Measurements from ENCODE around the gene TUNAR.

Gene TUNAR

DNA sequence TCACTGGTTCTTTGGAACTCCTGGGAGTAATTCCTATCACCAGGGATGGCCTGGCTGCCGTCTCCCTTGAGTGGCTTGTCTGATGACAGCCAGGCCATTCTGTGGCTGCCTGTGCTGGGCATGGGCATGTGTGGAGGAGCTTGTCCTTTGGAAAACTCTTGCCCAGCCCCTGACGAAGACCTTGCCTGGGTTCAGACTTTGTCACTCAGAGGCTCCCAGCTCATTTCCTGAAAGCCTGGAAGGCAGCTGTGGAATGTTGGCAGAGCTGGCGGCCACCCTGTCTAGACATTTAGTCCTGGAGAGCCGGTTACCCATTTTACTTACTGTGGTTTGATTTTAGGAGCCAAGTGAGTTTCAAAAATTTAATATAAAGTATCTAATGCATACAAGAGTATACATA, 34.0 kb downstream of the TUNAR start:
- in situ Hi-C loops (cut with MboI; ENCODE audit: low sequenced_read_pairs): no loop called here

DNA sequence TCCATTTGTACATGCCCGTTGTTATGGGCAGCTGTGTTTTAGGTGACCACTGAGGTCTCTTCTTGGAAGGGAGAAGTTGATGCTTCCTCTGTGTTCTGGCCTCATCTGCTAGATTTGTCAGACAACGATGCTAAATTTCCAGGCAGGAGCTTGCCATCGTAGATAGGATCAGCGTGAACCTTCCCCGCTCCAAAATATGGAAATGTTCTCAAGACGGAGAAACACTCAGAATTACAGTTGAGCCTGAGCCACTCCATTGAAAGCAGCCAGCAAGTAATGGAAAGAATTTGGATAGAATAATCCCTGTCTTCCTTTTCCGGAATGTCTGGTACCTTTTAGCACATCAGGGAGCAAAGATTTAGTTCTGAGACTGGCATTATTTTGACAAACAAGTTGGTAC, 34.8 kb downstream of the TUNAR start:
- in situ Hi-C loops (cut with MboI; ENCODE audit: low sequenced_read_pairs): no loop called here

DNA sequence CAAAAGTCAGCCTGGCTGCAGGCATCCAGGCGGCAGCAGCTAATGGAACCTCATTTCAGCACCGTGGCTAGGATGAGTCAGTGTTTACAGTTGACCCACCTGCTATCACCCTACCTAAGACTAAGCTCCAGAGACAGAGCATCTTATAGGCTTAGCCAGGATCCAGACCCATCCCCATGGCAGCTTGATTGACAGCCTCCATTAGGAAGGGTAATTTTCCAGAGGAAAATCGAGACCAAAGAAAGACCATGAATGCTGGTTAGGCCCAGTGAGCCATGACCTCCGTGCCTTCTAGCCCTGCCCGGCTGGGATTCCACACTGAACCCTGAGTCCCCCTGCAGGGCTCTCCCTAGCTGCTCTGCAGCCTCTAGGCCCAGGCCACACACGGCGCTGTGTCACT, 38.7 kb downstream of the TUNAR start:
- in situ Hi-C loops (cut with MboI; ENCODE audit: low sequenced_read_pairs): no loop called here

DNA sequence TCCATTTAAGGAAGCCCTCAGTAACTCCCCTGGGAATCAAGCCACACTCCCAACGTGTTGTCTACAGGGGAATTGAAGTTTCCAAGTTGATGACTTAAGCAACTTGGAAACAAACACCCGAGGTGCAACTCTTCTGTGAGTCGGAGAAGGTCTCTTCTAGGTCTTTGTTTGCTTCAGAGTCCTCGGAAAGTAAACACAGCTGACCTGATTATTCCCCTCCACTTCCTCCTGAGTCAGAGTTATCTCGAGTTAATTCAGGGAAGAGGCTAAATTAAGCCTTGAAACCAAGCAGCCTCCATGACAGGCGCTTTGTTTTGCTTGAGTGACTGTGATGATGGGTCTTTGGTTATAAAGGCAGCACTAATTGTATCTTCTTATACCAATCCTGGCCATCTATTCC, 41.8 kb downstream of the TUNAR start:
- in situ Hi-C loops (cut with MboI; ENCODE audit: low sequenced_read_pairs): no loop called here

DNA sequence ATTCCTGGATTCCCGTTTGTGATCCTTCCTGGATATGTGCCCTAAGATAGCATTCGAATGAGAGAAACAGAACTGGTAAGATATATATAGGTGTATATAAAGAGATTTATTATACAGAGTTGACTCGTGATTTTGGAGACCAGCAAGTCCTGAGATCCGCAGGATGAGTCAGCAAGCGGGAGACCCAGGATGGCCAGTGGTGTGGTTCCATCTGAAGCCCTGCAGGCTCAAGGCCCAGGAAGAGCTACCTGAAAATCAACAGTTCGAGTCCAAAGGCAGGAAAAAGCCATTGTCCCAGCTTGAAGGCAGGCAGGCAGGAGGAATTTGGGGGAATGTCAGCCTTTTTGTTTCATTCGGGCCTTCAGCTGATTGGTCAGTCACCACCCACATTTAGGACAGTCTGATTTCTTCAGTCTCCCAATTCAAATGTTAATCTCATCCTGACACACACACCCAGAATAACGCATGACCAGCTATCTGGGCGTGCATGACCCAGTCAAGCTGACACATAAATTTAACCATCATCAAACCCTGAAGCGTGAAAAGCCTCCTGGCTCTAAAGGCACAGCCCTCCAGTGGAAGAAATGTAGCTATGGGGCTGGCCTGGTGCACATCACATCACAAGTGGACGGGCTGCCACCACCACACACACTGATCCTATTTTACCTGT, 44.3 kb downstream of the TUNAR start:
- in situ Hi-C loops (cut with MboI; ENCODE audit: low sequenced_read_pairs): no loop called here

DNA sequence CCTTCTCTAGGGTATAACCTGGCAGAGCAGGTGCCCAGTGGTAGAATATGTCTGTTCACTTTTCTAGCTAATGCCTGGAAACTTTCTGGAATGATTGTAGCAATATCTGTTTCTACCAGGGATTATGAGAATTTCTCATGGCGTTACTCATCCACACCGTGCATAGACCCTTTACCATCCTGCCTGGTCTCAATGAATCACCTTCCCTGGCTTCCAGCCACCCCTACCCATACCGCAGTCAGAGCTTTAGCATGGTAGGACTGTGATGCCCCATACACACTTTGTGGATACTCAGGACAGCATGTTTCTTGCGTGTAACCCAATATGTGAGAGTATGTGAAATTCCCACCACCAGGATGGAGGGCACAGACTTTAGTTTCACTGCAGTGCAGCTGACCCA, 45.4 kb downstream of the TUNAR start:
- in situ Hi-C loops (cut with MboI; ENCODE audit: low sequenced_read_pairs): no loop called here

DNA sequence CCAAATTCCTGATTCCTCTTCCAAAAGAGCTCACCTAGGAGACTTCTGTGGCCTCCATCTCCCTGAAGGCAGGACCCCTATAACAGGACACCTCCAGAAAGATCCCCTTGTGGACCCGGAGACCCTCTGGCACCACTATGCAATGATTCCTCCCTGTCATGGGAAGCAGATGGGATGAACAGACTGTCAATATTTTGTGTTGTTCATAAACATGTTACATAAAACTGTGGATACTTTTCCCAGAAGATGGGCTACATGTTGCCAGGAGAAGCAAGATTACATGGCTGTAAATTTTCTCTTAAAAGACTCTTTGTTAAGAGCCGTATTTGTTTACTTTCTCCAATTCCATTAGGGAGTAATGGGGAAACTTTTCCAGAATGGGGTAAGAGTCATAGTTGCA, 52.1 kb downstream of the TUNAR start:
- in situ Hi-C loops (cut with MboI; ENCODE audit: low sequenced_read_pairs): no loop called here

DNA sequence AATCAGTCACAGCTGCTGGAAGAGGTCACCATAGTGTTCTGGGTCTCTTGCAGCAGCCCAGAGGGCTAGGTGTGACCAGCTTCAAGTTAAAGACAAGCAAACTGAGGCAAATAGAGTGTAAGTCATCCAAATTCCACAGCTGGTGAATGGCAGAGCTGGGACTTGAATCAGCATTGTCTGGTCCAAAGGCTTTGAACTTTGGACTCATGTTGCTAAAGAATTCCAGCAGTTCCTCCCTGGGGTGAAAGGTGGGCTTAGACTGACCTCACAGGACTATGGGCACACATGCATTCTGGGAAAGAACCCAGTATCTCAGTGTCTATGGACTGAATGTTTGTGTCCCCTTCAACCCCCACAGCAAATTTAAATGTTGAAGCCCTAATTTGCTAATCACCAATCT, 54.8 kb downstream of the TUNAR start:
- in situ Hi-C loops (cut with MboI; ENCODE audit: low sequenced_read_pairs): no loop called here

DNA sequence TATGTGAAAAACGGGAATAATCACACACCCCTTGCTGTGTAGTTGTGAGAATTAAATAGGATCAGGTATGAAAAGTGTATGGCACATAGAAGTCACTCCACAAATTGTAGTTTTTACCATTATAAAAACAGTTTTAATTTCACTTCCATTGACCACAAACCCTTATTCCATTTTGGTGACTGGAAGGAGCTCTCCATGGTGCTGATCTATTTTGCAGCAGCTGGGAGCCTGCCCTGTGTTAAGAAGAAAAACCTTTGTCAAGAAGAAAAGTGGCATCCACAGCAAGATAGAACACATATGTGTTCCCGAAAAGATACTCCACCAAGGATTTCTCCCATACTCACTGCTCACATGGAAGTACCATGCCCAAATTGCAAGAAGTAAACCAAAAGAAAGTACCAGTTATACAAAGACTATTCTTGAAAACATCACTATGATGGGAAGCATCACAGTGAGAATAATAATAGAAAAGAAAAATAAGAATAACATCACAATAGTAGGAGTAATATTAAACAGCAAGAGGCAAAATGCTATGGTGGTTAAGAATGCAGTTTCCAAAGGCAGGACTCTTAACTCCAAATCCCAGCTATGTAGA, 58.7 kb downstream of the TUNAR start:
- in situ Hi-C loops (cut with MboI; ENCODE audit: low sequenced_read_pairs): no loop called here

DNA sequence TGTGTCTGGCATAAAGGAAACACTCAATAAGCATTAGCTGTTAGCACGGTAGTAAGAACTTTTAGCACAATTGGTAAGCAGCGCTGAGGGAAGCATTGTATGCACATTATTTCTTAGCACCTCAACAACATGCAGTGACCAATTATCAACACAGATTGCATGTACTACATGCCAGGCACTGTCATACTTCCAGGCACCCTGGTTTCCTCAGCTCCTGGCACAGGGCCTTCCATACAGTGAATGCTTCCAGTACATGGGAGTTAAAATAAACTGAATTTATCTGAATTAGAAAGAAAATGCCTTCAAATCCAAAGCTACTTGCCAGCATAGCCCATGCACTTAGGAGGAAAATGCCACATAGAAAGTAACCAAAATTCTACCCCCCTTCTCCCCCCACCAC, 59.4 kb downstream of the TUNAR start:
- in situ Hi-C loops (cut with MboI; ENCODE audit: low sequenced_read_pairs): no loop called here

DNA sequence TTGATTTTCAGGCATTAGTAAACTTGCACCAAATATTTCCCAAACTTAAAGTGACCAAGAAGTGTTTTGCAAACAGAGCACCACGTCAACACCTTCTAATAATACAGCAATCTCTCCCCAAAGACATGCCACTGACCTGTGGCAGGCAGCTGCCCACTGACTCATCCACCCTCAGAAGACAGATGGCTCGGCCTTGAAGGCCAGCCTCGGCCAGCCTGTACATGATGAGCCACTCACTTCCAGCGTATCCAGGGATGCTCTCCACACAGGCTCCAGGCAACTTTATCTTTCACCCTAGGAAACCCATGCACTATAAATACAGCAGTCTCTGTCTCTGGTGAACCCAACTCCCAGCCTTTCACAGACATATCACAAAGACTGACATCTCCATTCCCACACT, 62.7 kb downstream of the TUNAR start:
- in situ Hi-C loops (cut with MboI; ENCODE audit: low sequenced_read_pairs): no loop called here

DNA sequence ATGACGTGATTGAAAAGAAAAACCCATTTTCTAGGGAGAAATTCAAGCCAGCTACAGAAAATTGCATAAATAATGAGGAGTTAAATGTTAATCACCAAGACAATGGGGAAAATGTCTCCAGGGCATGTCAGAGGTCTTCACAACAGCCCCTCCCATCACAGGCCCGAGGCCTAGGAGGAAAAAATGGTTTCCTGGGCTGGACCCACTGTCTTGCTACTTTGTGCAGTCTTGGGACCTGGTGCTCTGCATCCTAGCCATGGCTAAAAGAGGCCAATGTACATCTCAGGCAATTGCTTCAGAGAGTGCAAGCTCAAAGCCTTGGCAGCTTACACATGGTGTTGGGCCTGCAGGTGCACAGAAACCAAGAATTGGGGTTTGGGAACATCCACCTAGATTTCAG, 65.3 kb downstream of the TUNAR start:
- in situ Hi-C loops (cut with MboI; ENCODE audit: low sequenced_read_pairs): no loop called here

DNA sequence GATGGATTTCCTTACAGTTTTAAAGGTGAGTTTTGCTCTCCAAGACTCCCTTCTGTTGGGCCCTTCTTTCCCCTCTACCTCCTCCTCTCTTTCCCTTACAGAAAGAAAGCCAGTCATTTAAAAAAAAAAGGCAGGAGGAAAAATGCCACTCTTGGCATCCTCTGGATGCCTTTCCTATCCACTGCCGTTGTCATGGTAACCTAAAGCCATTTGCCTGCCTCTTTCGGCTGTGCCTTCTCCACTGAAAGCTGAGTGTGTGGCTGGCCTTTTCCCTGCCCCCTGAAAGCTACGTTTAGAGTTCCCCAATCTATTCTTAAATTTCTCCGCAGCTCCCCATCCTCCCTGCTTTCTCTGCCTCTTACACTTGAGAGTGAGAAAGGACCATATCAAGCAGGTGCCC, 67.1 kb downstream of the TUNAR start:
- in situ Hi-C loops (cut with MboI; ENCODE audit: low sequenced_read_pairs): no loop called here

DNA sequence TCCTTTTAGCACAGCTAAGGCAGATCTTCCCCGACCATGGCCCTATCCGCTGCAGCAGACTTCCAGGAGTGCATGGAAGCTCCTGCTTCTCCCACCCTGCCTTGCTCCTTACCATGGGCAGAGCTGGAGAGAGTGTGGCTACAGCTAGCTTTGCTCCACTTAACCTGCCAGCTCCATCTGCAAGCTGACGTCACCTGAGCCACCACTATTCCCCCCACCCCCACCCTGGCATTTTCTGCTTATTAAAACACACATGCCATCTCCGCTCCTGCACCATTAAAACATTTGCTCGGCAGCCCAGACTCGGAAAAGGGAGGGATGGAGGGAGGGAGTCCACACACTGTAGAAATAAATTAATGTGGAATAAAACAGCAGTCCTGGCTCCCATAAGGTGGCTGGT, 67.8 kb downstream of the TUNAR start:
- in situ Hi-C loops (cut with MboI; ENCODE audit: low sequenced_read_pairs): no loop called here

DNA sequence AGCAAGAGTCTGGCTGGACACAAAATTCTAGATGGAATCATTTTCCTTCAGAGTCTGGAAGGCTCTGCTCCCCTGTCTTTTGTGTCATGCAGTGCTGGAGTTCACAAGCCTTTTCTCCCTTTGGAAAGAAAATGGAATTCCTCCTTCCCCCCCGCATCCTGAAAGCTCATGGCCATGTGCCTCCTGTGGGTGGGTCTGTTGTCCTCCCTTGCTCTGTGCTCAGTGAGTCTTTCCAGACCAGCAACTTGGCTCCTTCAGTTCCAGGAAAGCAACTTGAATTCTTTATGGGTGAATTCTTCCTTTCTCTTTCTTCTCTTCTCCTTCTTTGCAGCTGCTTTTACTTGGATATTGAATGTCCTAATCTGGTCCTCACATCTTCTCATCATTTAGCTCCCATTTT, 70.2 kb downstream of the TUNAR start:
- in situ Hi-C loops (cut with MboI; ENCODE audit: low sequenced_read_pairs): no loop called here

DNA sequence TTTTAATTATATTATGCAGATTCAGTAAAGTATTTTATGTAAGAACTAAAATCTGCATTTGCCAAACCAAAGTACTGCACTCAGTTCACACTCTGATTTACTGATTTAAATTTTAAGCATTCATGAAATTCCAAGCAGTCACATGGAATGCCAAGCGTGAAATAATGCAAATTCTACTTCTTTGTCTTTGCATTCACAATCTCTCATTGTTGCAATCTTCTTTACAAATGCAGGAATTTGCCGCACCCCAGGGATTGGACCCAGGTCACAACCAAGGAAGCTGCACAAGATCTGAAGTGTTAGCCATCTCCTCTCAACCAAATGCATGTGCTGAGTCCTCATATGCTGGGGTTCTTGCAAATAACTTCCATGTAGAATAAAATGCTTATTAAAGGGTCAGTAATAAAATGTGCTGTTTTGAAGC, 71.9 kb downstream of the TUNAR start:
- in situ Hi-C loops (cut with MboI; ENCODE audit: low sequenced_read_pairs): no loop called here

DNA sequence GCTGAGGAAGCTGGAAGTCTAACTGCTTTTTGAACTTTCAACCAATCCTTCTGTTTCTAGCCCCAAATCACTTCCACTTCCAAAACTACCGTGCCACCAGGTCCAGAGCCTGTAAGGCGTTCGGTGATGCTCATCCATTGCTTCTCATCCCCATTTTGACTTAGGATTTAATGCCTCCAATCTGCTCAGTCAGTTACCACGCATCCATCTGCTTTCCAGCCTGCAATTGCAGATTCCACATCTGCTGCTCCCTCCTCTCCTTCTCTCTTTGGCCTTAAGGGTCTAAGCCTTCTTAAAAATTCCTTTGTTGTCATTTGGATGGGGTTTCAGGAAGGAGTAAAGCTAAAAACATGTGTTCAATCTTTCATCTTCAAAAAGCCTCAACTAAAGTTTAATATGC, 74.7 kb downstream of the TUNAR start:
- in situ Hi-C loops (cut with MboI; ENCODE audit: low sequenced_read_pairs): no loop called here

DNA sequence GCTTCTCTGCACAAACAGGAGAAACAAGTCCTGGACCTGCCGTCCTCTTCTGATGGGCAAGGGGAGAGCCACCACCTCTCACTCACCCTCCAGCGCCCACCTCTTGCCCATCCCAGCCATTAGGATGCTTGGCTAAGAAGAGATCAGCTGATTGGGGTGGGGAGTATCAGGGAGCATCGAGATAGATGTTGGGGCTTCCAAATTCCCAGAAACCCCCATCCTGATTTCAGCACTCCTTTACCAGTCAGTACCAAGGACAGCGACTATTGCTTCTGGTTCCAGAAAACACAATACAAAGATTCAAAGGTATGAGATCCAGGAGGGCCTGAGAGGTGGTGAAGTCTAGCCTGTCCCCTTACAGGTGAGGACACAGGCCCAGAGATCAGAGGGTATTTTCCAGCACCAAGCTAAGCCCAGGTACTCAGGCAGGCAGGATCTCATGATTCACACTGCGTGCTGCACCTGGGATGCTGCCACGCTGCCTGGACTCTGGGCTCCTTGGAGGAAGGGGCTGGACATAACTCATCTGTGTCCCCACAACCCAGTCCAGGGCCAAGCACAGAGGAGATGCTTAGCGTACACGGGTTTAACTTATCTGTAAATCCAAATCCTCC, 76.6 kb downstream of the TUNAR start:
- in situ Hi-C loops (cut with MboI; ENCODE audit: low sequenced_read_pairs): no loop called here

DNA sequence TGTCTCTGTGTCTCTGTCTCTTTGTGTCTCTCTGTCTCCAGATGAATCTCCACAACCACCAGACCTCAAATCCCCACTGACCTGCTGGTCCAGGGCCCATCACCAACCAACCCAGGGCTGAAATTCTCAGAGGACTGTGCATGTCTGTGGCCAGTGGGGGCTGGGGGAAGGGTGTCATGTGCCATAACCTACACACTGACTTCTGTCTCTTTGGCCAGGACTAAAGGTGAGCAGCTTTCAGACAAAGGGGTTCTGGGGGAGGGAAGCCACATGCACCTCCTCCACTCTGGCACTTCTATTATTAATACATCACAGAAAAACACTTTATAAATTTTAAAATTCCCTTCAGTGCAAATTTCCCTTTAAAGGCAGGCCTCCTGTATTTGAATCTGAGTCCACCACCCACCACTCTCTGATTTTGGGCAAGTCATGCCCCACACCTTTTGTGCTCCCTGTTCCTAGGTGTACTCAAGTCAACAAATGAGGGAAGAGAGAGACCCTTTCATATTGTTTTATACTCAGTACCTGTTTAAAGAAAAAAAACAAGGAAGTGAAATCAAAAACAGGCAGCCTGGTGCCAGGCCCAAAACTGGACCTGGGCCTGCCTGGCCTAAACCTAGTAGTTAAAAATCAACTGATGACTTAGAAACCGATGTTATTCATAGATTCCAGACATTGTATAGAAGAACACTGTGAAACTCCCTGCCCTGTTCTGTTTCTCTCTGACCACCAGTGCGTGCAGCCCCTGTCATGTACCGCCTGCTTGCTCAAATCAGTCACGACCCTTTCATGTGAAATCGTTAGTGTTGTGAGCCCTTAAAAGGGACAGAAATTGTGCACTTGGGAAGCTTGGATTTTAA, 80.2 kb downstream of the TUNAR start:
- in situ Hi-C loops (cut with MboI; ENCODE audit: low sequenced_read_pairs): no loop called here

DNA sequence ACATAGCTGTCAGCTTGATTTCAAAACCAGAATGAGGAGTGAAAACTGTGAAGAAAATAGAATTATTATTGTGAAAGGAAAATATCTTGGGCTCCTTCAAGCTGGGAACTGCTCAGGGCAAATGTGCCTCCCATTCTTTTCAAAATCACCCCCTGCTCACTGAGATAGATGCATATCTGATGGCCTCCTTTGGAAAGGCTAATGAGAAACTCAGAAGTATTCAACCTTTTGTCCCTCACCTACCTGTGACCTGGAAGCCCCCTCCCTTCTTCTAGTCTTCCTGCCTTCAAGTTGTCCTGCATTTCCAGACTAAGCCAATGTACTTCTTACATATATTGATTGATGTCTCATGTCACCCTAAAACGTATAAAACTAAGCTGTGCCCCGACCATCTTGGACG, 81.5 kb downstream of the TUNAR start:
- in situ Hi-C loops (cut with MboI; ENCODE audit: low sequenced_read_pairs): no loop called here

DNA sequence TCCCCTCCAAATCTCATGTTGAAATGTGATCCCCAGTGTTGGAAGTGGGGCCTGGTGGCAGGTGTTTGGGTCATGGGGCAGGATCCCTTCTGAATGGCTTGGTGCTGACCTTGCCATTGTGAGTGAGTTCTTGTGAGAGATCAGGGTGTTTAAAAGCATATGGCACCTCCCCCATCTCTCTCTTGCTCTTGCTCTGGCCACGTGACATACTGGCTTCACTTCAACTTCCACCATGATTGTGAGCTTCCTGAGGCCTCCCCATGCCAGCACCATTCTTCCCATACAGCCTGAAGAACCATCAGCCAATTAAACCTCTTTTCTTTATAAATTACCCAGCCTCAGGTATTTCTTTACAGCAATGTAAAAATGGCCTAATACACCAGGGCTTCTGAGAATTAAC, 82.7 kb downstream of the TUNAR start:
- in situ Hi-C loops (cut with MboI; ENCODE audit: low sequenced_read_pairs): no loop called here

DNA sequence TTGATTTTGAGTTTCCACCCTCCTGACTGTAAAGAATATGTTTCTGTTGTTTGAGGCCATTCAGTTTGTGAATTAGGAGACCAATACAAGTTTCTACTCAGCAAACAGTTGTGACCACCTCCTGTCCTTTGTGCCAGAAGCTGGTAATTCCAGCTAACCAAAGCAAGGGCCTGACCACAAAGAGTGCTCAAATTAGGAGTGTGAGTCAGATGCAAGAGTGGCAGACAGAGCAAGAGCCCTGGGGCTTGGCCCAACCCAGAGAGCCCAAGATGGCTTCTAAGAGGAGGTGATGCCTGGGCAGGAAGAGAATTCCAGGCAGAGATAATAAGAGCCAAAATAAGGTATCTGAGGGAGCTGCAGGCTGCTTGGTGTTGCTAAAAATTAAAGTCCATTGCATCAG, 84.8 kb downstream of the TUNAR start:
- in situ Hi-C loops (cut with MboI; ENCODE audit: low sequenced_read_pairs): no loop called here
